Right kidney (tissue), 1 donor: ENCODE measurements around the gene TUBB3.
"Not testable (repeated sequence)": the region's sequence is repeated elsewhere in the genome, so short reads cannot be mapped to it uniquely, and the experiment has no call there.

Source experiments
- DNase-seq: peaks from one replicate; pipeline ENCODE4 v3.0.0-alpha.2; 2016

Gene TUBB3

GRCh38 chr16:89965447-89966225, 42.5 kb downstream of the TUBB3 start:
- DNase-seq = no peak

GRCh38 chr16:89966756-89967155, 43.6 kb downstream of the TUBB3 start:
- no peak for DNase-seq

DNA sequence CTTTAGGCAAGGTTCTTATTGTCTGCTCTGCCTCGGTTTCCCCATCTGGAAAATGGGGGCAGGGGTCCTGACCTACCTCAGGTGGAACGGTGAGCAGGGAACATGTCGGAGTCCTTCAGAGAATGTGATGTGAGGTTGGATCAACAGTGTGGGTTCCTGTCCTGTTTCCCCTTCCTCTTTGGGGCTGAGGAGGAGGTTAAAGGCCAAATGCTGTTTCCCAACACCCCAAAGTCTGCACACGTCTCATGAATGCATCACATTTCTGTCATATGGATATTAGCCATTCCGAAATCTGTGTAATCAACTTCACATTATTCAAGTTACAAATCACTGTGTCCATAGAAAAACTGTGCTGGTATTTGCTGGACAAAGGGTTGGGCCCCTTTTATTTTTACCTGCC, 44.3 kb downstream of the TUBB3 start:
- DNase-seq = not testable (repeated sequence)

DNA sequence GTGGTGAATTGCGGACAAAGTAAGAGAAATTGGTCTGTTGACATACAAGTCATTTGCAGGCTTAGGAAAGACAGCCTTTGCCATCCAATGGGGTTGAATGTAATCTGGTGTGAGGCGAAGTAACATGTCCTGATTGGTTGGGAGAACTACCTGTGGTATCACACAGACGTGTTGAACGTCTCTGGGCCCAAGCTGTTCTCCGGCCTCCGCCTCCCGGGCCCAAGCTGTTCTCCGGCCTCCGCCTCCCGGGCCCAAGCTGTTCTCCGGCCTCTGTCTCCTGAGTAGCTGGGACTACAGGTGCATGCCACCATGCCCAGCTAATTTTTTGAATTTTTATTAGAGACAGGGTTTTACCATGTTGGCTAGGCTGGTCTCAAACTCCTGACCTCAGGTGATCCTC, 44.9 kb downstream of the TUBB3 start:
- DNase-seq = not testable (repeated sequence)

DNA sequence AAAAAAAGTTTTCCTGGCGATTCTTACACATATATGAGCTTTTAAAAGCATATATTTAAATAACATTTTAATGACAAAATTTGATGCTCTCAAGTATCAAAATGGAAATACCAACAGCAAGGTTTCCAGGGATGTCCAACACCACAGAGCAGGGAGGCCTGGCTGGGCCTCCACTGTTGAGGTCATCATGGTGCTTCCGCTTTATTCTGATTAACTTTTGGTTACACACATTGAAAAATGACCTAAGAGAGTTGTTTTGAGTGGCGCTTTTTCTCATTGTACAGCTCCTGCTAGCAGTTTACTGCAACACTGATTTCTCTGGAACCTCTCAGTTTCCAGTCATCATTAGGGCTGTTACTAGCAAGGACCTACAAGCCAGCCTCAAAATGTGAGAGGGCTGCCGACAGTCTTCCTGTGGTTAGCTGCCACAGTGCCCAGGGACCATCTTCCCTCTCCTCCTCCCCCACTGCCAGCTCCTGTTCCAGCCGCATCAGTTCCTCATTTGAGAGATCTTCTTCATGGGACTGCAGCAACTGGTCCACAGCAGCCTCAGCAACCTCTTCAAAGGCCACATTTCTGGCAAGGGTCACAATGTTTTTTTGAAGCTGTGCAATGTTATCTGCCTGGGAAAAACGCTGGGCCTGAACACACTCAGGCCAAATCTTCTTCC, 46.7 kb downstream of the TUBB3 start:
- DNase-seq = no peak

DNA sequence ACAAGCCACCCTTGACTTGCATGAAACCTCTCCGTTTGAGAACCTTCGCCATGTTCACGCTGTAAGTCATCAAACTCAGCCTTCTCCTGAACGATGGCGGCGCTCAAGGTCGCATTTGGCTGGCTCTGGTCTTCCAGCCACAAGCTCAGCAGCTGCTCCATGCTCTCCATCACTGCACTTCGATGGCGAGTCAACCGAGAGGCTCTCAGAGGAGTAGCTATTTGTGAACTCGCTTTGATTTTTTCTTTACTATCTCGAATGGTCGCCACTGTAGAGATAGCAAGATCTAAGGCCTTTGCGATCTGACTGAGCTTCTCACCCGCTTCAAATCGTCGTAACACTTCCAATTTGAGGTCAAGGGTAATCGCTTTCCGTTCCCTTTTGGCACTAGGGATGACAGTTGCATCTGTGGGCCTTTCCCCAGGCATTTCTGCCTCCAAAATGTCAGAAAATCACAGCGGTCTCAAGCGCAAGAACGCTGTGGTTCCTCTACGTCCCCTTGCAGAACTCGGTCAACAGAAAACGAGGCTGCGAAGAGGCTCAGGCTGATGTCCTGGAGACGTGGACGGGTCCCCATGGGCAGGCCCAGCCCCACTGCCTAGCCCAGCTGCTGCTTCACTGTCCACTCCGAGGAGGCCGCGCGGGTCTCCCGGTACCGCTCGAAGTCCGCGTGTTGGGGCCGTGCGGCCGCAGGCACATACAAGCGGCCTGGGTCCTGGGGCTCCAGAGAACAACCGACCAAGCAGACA, 48.5 kb downstream of the TUBB3 start:
- no peak for DNase-seq

GRCh38 chr16:89972244-89973234, 49.4 kb downstream of the TUBB3 start:
- peak; percentile 100 for DNase-seq

DNA sequence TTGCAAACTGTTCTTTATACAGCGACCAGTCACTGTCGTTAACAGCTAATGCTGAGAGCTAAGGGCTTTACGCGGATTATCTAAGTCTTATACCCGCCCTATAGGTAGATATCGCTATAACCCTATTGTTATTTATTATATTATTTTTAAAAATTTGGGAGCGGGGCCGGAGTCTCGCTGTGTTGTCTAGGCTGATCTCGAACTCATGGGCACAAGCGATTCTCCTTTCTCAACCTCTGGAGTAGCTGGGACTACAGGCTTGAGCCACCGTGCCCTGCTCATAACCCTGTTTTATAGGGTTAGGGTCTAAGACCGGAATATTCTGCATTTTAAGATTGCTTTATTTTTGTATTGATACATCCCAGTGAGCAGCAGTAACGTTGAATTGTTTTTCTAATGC, 50.1 kb downstream of the TUBB3 start:
- DNase-seq = no peak

DNA sequence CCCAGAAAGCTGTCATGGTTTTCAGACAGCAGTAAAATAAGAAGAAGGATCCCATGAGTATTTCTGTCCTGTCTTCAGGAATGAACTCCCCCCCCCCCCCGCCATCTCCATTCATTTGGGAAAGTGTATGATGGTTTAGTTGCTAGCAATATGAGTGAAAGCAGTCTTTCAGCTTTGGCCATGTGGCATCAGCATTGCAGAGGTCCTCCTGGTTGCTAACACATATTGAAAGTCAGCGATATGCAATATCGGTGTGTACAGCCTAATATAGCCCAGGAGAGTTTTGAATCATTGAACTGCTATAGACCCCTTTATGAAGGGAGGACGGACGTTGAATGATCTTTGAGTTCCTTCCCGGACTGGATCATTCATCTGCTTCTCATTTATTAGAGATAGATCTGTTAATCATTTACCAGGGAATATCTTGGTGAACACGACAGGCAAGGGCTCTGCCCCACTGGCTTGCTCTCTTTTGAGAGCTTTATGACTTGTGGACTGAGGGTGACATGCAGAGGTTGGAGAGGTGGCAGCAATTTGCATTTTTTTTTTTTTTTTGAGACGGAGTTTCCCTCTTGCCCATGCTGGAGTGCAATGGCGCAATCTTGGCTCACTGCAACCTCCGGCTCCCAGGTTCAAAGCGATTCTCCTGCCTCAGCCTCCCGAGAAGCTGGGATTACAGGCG, 50.7 kb downstream of the TUBB3 start:
- no peak for DNase-seq

GRCh38 chr16:89974870-89975269, 51.7 kb downstream of the TUBB3 start:
- DNase-seq = no peak

DNA sequence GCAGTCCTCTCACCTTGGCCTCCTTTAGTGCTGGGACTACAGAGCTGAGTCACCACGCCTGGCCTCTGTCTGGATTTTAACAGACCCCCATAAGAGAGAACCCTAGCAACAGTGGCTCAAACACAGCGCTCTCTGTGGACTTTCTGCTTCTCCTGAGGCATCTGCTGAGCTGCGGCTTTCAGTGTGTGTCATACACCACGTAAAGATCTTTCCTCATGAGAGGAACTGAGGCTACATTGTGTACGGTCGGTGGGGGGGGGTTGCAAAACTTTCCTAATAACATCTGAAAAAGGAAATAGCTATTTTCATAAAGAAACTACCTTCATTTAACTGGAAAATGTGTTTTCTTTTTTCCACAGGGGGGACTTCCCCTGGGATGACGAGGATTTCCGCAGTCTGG, 58.3 kb downstream of the TUBB3 start:
- no peak for DNase-seq

GRCh38 chr16:89982318-89982717, 59.2 kb downstream of the TUBB3 start:
- DNase-seq = no peak

GRCh38 chr16:89983536-89983935, 60.4 kb downstream of the TUBB3 start:
- DNase-seq = no peak

- no peak for DNase-seq
Measured at GRCh38 chr16:89984216-89984615, 61.1 kb downstream of the TUBB3 start.

GRCh38 chr16:89985219-89985618, 62.1 kb downstream of the TUBB3 start:
- no peak for DNase-seq
